ENCODE data around the gene IRAK2. TPM values are rescaled to one million over a fixed set of nuclear protein-coding genes. Genes with fewer than 3 reads are reported as not detected.
A peak's percentile ranks its signal among the peaks of the same experiment; 100 is the strongest.

The IRAK2 gene
- total RNA-seq, 3 donors from 2014 or later (not counting 1 experiment from before 2014, with no cell fraction given), result 10.4 to 28.2 (median 10.9) TPM

GRCh38 chr3:10234526-10235230 lies 70.0 kb downstream of the IRAK2 start:
- ATAC-seq (no peak), DNase-seq (no peak)
- no peaks in the 10 kb centered on the region for H3K9me3 Mint-ChIP-seq
- peaks cover 51% of the 10 kb centered on the region for H3K36me3 ChIP-seq (ENCODE audit: control insufficient read depth, insufficient read depth, low read length)
- no peak overlapping the region for H3K4me3 Mint-ChIP-seq
- 97% methylated on average over 36 of the region's 36 CpGs for WGBS (ENCODE audit: insufficient coverage)
- peaks cover 21% of the 10 kb centered on the region for H3K4me1 ChIP-seq (ENCODE audit: control insufficient read depth, insufficient read depth, low read length)
- H3K27me3 ChIP-seq (ENCODE audit: control insufficient read depth, insufficient read depth, low read length), result no peaks in the 10 kb centered on the region
- no peak overlapping the region for H3K4me3 ChIP-seq (ENCODE audit: low read length)
- H3K4me1 Mint-ChIP-seq, result peaks cover 28% of the 10 kb centered on the region in 2 donors
- intact Hi-C loops (cut with micrococcal nuclease), result no loop called here
- no peaks in the 10 kb centered on the region for H3K36me3 Mint-ChIP-seq
- no peaks in the 10 kb centered on the region for H3K27me3 Mint-ChIP-seq (ENCODE audit: low read depth in 2 of 2)
- H3K27ac Mint-ChIP-seq, result no peak overlapping the region
- H3K27ac ChIP-seq (ENCODE audit: low read length), result no peak overlapping the region
- TF ChIP-seq CTCF (IDR thresholded peaks at IDR 0.05), result no peak
- no peaks in the 10 kb centered on the region for H3K9me3 ChIP-seq (ENCODE audit: control insufficient read depth, insufficient read depth, low read length)

GRCh38 chr3:10235551-10235950 lies 70.8 kb downstream of the IRAK2 start:
- 90% methylated on average over 6 of the region's 6 CpGs for WGBS (ENCODE audit: insufficient coverage)
- no peak for TF ChIP-seq CTCF (IDR thresholded peaks at IDR 0.05)
- H3K27ac Mint-ChIP-seq, result peak overlapping the region in 1 of 2 donors; percentile 40
- H3K36me3 ChIP-seq (ENCODE audit: control insufficient read depth, insufficient read depth, low read length), result peaks cover 52% of the 10 kb centered on the region
- no peaks in the 10 kb centered on the region for H3K27me3 Mint-ChIP-seq (ENCODE audit: low read depth in 2 of 2)
- DNase-seq, result no peak
- peaks cover 28% of the 10 kb centered on the region in 2 donors for H3K4me1 Mint-ChIP-seq
- H3K27ac ChIP-seq (ENCODE audit: low read length), result no peak overlapping the region
- H3K4me3 ChIP-seq (ENCODE audit: low read length), result no peak overlapping the region
- intact Hi-C loops (cut with micrococcal nuclease), result no loop called here
- H3K4me1 ChIP-seq (ENCODE audit: control insufficient read depth, insufficient read depth, low read length), result peaks cover 21% of the 10 kb centered on the region
- H3K4me3 Mint-ChIP-seq, result no peak overlapping the region
- ATAC-seq, result no peak
- H3K9me3 Mint-ChIP-seq, result no peaks in the 10 kb centered on the region
- no peaks in the 10 kb centered on the region for H3K36me3 Mint-ChIP-seq
- no peaks in the 10 kb centered on the region for H3K27me3 ChIP-seq (ENCODE audit: control insufficient read depth, insufficient read depth, low read length)
- no peaks in the 10 kb centered on the region for H3K9me3 ChIP-seq (ENCODE audit: control insufficient read depth, insufficient read depth, low read length)

GRCh38 chr3:10238345-10239183 lies 73.8 kb downstream of the IRAK2 start:
- peak; percentile 19 to 52 for DNase-seq
- ATAC-seq, result peak; percentile 59 to 80 (median 77)
- 76% methylated on average over 13 of the region's 15 CpGs for WGBS (ENCODE audit: insufficient coverage)
- no peak for TF ChIP-seq CTCF (IDR thresholded peaks at IDR 0.05)
- Mint-ChIP-seq H3K36me3 (no peaks in the 10 kb centered on the region), H3K4me1 (peaks cover 41 to 45% of the 10 kb centered on the region in 2 donors), H3K27me3 (ENCODE audit: low read depth in 2 of 2) (no peaks in the 10 kb centered on the region), H3K27ac (peak overlapping the region; percentile 90 to 95), H3K4me3 (peak overlapping the region; percentile 74), H3K9me3 (no peaks in the 10 kb centered on the region)
- H3K4me1 ChIP-seq (ENCODE audit: control insufficient read depth, insufficient read depth, low read length), result peaks cover 49% of the 10 kb centered on the region
- peaks cover 46% of the 10 kb centered on the region for H3K36me3 ChIP-seq (ENCODE audit: control insufficient read depth, insufficient read depth, low read length)
- intact Hi-C loops (cut with micrococcal nuclease), result no loop called here
- peak overlapping the region; percentile 63 for H3K27ac ChIP-seq (ENCODE audit: low read length)
- no peaks in the 10 kb centered on the region for H3K27me3 ChIP-seq (ENCODE audit: control insufficient read depth, insufficient read depth, low read length)
- no peaks in the 10 kb centered on the region for H3K9me3 ChIP-seq (ENCODE audit: control insufficient read depth, insufficient read depth, low read length)
- H3K4me3 ChIP-seq (ENCODE audit: low read length), result no peak overlapping the region

Data from natural killer cell (primary cell).